ENCODE measurements around the gene VPS4A. TPM values are rescaled to one million over a fixed set of nuclear protein-coding genes. Genes with fewer than 3 reads are reported as not detected.

Gene VPS4A
- total and polyA plus RNA-seq, 10 of the 15 experiments (the other 5 are each of a cell fraction or from before 2014, with no cell fraction given), result 5.2 to 36.3 (median 21.4) TPM

GRCh38 chr16:69339289-69340094, 28.3 kb downstream of the VPS4A start, which contains the start of the genes COG8 and NIP7 (continued):
- TF ChIP-seq ESRRA (IDR thresholded peaks at IDR 0.05; ENCODE audit: low read length) (0 out of 2 replicates have a peak, but pooled peaks have one; percentile 36), RELA (IDR thresholded peaks at IDR 0.05; ENCODE audit: borderline replicate concordance, partially characterized antibody) (peak; percentile 32), MXI1 (IDR thresholded peaks at IDR 0.05; ENCODE audit: low read depth, low read length) (peak; percentile 97), E2F8 (IDR thresholded peaks at IDR 0.05; ENCODE audit: low read depth, partially characterized antibody) (peak; percentile 94), RELB (IDR thresholded peaks at IDR 0.05; ENCODE audit: low read depth) (peak; percentile 87), SIX5 (IDR thresholded peaks at IDR 0.05; ENCODE audit: low read depth, low read length, severe bottlenecking) (peak; percentile 50), SMARCA5 (IDR thresholded peaks at IDR 0.05) (peak; percentile 57), MTA2 (IDR thresholded peaks at IDR 0.05; ENCODE audit: low read depth) (peak; percentile 32; the same call in 1 of the 2 replicates), EED (IDR thresholded peaks at IDR 0.05; ENCODE audit: low read depth) (no peak; the same call in 1 of the 2 replicates), BCLAF1 (IDR thresholded peaks at IDR 0.05) (no peak), RAD21 (IDR thresholded peaks at IDR 0.05; ENCODE audit: insufficient read depth, low read depth, low read length) (no peak), SPI1 (IDR thresholded peaks at IDR 0.05; ENCODE audit: borderline replicate concordance, insufficient read depth, low read depth, low read length) (peak; percentile 59; the same call in 1 of the 2 replicates), PKNOX1 (IDR thresholded peaks at IDR 0.05) (peak; percentile 36; the same call in 1 of the 2 replicates), SUPT20H (IDR thresholded peaks at IDR 0.05; ENCODE audit: borderline replicate concordance, control insufficient read depth, low read depth, low read length) (no peak), LARP7 (IDR thresholded peaks at IDR 0.05) (peak; percentile 90), TAF1 (IDR thresholded peaks at IDR 0.05; ENCODE audit: borderline replicate concordance, low read depth, low read length) (peak; percentile 94), SREBF1 (IDR thresholded peaks at IDR 0.05; ENCODE audit: low read length) (no peak), ZZZ3 (IDR thresholded peaks at IDR 0.05; ENCODE audit: control insufficient read depth, insufficient read length, low read depth) (no peak), ZSCAN29 (IDR thresholded peaks at IDR 0.05) (0 out of 2 replicates have a peak, but pooled peaks have one; percentile 1), NFIC (IDR thresholded peaks at IDR 0.05; ENCODE audit: low read depth, low read length) (no peak)

Measured in GM12878 (cell line).